Measurements from ENCODE around the gene ZDHHC14. TPM values are rescaled to one million over a fixed set of nuclear protein-coding genes. Genes with fewer than 3 reads are reported as not detected.

Gene ZDHHC14
- total RNA-seq, 1 experiment from 2014 or later: 1.7 TPM

DNA sequence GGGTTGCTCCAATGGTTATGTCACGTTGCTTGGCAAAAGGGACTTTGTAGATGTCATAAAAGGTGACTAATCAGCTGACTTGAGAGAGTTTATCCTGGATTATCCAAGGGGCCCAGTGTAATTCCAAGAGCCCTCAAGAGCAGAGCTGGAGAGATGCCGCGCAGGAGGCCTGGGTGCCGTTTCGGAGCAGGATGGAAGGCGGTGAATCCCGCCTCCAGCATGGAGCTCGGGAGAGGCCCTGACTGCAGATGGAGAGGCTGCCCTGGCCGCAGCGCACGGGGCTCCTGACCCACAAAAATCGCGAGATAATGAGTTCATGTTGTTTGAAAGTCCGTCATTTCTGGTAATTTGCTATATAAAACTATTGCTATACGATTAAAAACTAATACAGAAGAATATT is 219.8 kb downstream of the ZDHHC14 start:
- H3K23me2 ChIP-seq (ENCODE audit: insufficient read length, low read depth, low read length, poor library complexity, severe bottlenecking): no peaks in the 10 kb centered on the region
- no peak overlapping the region for H3K9ac ChIP-seq (ENCODE audit: extremely low read depth, insufficient read length, low read length)
- Mint-ChIP-seq H3K27me3 (ENCODE audit: low read depth) (no peaks in the 10 kb centered on the region; the same call in 1 of the 2 replicates), H3K27ac (no peak overlapping the region), H3K4me1 (peaks cover 5 to 11% of the 10 kb centered on the region in 2 experiments), H3K36me3 (ENCODE audit: insufficient read depth in 1 of 3, low read depth in 3 of 3) (peaks cover 0 to under 1% (median 0%) of the 10 kb centered on the region in 3 experiments; a peak in 1 of 7 replicates), H3K4me3 (no peak overlapping the region), H3K9me3 (no peaks in the 10 kb centered on the region)
- no peak overlapping the region for H3K23ac ChIP-seq (ENCODE audit: insufficient read length, low read depth, low read length)
- H3K4ac ChIP-seq (ENCODE audit: low read depth, low read length): no peak overlapping the region
- no peak for DNase-seq
- no peak overlapping the region for H3K27ac ChIP-seq (ENCODE audit: insufficient read length, low read depth, low read length)
- no peak overlapping the region for H3T11ph ChIP-seq (ENCODE audit: low read length)
- no peak overlapping the region for H2BK15ac ChIP-seq (ENCODE audit: low read depth, low read length)
- H3K27me3 ChIP-seq (ENCODE audit: insufficient read depth, low read length): no peaks in the 10 kb centered on the region
- H3K79me2 ChIP-seq (ENCODE audit: insufficient read depth, low read length): no peaks in the 10 kb centered on the region
- H3K79me1 ChIP-seq (ENCODE audit: insufficient read depth, low read depth, low read length, poor library complexity, severe bottlenecking): no peaks in the 10 kb centered on the region
- H3K18ac ChIP-seq (ENCODE audit: insufficient read length, low read depth, low read length): no peak overlapping the region
- no peaks in the 10 kb centered on the region for H3K9me3 ChIP-seq (ENCODE audit: control insufficient read depth, low read depth, low read length)
- H2BK20ac ChIP-seq (ENCODE audit: low read depth, low read length, poor library complexity, severe bottlenecking): no peak overlapping the region
- no peak overlapping the region for H4K8ac ChIP-seq (replicated peaks; ENCODE audit: insufficient read length, low read depth, low read length)
- WGBS (ENCODE audit: extremely low coverage, insufficient read length, low lambda C conversion rate): no CpG with 5 or more reads among the region's 15 CpGs
- H4K5ac ChIP-seq (ENCODE audit: insufficient read length, low read depth, low read length): no peak overlapping the region
- TF ChIP-seq, protein P1, sequence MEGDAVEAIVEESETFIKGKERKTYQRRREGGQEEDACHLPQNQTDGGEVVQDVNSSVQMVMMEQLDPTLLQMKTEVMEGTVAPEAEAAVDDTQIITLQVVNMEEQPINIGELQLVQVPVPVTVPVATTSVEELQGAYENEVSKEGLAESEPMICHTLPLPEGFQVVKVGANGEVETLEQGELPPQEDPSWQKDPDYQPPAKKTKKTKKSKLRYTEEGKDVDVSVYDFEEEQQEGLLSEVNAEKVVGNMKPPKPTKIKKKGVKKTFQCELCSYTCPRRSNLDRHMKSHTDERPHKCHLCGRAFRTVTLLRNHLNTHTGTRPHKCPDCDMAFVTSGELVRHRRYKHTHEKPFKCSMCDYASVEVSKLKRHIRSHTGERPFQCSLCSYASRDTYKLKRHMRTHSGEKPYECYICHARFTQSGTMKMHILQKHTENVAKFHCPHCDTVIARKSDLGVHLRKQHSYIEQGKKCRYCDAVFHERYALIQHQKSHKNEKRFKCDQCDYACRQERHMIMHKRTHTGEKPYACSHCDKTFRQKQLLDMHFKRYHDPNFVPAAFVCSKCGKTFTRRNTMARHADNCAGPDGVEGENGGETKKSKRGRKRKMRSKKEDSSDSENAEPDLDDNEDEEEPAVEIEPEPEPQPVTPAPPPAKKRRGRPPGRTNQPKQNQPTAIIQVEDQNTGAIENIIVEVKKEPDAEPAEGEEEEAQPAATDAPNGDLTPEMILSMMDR (conservative IDR thresholded peaks at IDR 0.05): no peak
- H2BK12ac ChIP-seq (ENCODE audit: insufficient read length, low read depth, low read length): no peak overlapping the region
- H2AFZ ChIP-seq (ENCODE audit: low read length): no peak overlapping the region
- H3K14ac ChIP-seq (ENCODE audit: insufficient read depth, low read length): no peak overlapping the region
- H3K4me2 ChIP-seq (ENCODE audit: insufficient read depth, insufficient read length, low read length): no peak overlapping the region
- no peak overlapping the region for H3K56ac ChIP-seq (ENCODE audit: insufficient read length, low read depth, low read length)
- peaks cover 2% of the 10 kb centered on the region; the same call in 1 of the 2 replicates for H3K4me1 ChIP-seq (ENCODE audit: insufficient read depth, low read length)
- H4K91ac ChIP-seq (ENCODE audit: insufficient read length, low read depth, low read length): no peak overlapping the region
- H2BK5ac ChIP-seq (ENCODE audit: insufficient read length, low read length): no peak overlapping the region
- no peak overlapping the region for H2AK5ac ChIP-seq (ENCODE audit: insufficient read length, low read length)
- H4K20me1 ChIP-seq (ENCODE audit: control insufficient read depth, insufficient read depth, insufficient read length): no peaks in the 10 kb centered on the region
- no peak overlapping the region for H2BK120ac ChIP-seq (ENCODE audit: low read depth, low read length, poor library complexity, severe bottlenecking)

All from H9 (cell line).